ENCODE data around the gene MBTD1.
"Not testable (repeated sequence)": the region's sequence is repeated elsewhere in the genome, so short reads cannot be mapped to it uniquely, and the experiment has no call there.

MBTD1 gene

DNA sequence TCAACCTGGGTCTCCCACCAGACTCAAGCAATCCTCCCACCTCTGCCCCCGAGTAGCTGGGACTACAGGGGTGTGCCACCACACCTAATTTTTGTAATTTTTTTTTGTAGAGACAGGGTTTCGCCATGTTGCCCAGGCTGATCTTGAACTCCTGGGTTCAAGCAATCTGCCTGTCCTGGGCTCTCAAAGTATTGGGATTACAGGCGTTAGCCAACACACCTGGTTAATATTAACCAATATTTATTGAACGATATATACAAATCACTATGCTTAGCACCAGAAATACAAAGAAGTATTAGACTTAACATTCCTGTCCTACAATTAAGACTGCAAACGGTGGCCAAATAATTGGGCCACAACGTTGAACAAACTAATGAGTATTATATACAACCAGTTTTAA, 4.2 kb downstream of the MBTD1 start:
- no peak for DNase-seq (ENCODE audit: low read depth in 3 of 3)

DNA sequence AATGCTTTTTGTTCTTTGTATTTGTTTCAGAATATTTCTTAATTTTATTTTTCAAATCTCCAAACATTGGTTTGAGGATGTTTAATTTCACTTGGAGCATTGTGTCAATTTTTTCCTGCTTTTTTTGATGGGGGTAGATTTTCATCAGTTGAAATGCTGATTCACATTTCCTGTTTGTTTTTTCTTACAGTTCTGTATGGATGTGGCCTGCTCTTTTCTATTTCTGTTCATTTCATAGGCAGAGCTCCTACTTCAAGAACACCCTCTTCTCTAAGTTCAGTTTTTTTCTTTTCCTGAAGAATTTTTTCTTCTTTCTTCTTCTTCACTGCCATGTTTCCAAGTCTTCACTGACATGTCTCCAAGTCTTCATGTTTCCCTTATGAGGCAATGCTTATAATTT, 8.8 kb downstream of the MBTD1 start:
- DNase-seq (ENCODE audit: low read depth in 3 of 3): no peak

DNA sequence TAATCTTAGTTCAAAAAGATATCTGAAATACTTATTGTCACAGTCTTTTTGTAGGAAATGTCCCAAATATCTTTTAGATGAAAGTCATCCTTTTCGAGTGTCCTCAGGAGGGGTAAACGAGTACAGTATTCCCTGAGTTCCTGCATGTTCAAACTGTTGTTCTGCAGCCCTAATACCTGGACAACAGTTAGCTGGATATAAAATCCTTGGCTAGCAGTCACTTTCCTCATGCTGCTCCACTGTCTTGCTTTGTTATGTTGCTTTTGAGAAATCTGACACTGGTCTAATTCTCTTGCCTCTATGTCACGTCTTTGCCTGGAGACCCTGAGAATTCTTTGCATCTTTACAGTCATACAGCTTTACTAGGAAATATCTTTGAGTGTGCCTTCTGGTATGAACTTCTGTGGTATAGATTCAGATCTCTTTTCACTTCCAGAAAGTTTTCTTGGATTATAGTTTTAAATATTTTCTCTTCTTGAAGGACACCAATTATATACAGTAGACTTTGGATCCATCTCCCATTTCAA, 9.5 kb downstream of the MBTD1 start:
- no peak for DNase-seq (ENCODE audit: low read depth in 3 of 3)

DNA sequence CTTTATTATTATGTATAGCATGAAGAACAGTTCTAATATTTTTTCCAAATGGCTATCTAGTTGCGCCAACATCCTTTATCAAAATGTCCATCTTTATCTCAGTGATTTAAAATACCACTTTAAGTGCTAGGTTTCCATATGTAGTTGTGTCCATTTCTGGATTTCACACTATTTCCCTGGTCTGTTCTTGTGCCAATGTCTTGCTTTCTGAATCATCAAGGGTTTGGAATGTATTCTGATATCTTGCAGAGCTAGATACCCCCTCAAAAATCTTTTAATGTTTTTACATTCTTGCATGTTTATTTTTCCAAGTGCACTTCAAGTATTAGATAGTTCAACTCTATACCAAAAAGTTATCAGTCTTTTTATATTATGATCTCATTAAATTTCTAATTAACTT, 14.3 kb downstream of the MBTD1 start:
- no peak for DNase-seq (ENCODE audit: low read depth in 3 of 3)

DNA sequence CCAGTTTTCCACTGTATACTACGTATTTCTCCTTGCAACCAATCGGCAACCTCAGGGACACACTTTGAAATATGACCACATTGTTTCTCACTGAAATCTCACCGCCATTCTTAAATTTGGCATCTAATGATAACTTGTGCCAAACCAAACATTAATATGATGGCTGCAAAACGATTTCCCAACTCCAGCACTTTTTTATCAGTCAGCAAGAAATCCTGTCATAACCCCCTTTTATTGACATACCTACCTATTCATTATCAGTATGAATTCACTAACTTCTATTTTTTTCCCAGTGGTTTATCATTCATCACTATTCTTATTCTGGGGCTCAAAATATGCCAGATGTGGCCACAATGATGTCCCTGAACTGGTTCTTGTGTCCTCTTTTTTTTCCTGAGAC, 15.8 kb downstream of the MBTD1 start:
- DNase-seq (ENCODE audit: low read depth in 3 of 3): no peak

DNA sequence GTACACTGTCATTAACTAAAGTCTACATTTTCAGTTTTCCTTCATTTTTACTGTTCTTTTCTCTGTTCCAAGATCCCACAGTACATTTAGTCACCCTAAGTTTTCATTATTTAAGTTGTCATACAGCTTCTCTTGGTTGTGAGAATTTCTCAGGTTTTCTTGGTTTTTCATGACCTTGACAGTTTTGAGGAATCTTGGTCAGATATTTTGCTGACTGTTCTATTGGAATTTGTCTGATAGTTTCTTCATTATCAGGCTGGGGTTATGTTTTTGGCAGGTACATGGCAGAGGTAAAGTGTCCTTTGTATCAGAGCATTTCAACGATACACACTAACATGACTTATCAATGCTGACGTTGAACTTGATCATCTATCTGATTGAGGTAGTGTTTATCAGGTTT, 19.6 kb downstream of the MBTD1 start:
- no peak for DNase-seq (ENCODE audit: low read depth in 3 of 3)

DNA sequence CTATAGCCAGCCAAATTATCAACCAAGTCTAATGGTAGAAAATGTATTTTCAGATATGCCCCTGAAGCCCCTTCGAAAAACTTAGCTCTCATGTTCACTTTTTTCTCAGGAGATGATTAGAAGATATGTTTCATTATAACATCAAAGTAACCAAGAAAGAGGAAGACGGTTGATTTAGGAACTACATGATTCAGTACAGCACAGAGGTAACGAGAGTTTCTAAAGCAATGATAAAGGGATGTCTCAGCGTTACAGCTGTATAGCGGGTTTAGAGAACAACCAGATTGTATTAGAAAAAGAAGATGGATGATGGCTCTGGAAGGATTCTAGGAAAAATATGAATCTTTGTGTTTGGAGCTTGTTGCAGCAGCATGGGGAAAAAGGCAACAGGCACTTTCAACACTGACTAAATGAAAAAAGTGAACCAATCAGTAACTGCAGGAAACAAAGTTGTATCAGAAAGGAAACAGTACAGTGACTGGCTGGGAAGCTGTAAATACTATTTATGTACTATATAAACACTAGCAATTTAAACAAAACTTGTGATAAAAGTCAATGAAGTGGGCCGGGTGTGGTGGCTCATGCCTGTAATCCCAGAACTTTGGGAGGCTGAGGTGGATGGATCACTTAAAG, 21.5 kb downstream of the MBTD1 start:
- DNase-seq (ENCODE audit: low read depth in 3 of 3): no peak

DNA sequence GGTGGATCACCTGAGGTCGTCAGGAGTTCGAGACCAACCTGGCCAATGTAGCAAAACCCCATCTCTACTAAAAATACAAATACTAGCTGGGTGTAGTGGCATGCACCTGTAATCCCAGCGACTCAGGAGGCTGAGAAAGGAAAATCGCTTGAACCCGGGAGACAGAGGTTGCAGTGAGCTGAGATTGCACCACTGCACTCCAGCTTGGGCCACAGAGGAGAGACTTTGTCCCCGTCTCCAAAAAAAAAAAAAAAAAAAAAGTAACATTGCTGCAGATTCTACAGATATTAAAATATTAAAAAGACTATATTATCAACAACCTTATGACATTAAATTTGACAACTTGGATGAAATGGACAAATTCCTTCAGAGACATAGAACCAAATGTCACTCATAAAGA, 25.7 kb downstream of the MBTD1 start:
- DNase-seq (ENCODE audit: low read depth in 3 of 3): no peak

DNA sequence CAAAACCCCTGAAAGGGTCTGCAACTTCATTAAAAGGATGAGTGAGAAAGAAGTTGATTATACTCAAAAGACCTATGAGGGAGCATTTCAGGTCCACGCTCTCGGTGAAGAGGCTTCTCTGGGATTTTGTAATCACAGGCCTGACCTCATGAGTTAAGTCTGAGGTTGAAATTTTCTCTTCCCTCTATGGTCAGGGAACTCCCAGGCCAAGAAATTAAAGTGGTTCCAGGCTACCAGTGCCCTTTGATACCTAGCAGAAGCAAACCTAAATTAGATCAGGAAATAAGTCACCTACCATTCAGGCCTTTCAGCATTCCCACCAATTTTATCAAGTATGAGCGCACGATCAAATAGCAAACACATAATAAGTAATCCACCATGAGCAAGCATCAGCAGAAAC, 27.9 kb downstream of the MBTD1 start:
- DNase-seq (ENCODE audit: low read depth in 3 of 3): no peak

DNA sequence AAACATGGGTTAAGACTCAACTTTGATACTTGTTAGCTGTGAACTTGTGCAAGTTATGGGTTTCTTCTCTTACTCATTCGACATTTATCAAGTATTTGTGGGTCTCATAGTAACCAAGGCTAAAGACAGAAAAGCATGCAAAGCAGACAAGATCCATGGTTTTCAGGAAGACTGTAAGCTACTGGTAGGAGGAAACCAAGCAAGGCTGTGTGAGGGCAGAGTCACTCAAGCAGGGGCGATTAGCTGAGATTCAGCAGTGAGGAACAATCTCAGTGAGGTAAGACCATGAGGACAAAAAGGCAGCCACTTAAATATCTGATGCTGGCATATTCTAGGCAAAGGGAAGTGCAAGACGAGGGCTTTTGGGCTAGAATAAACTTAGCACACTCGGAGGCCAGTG, 29.5 kb downstream of the MBTD1 start:
- no peak for DNase-seq (ENCODE audit: low read depth in 3 of 3)

DNA sequence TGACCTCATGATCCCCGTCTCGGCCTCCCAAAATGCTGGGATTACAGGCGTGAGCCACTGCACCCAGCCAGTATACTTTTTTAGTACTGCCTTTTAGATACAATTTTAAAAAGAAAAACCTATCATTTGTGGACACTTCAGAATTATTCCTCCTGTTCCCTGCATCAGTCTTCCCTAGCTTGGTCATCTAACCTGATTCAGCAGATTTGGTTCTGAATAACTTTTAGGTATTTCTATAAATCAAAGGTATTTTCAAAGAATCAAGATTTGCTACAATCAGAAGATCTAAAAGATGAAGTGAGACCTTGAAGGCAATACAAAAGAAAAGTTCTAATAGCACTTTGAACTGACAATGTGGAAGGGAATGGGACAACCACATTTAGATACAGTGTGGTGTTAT, 30.0 kb downstream of the MBTD1 start:
- DNase-seq (ENCODE audit: low read depth in 3 of 3): no peak

DNA sequence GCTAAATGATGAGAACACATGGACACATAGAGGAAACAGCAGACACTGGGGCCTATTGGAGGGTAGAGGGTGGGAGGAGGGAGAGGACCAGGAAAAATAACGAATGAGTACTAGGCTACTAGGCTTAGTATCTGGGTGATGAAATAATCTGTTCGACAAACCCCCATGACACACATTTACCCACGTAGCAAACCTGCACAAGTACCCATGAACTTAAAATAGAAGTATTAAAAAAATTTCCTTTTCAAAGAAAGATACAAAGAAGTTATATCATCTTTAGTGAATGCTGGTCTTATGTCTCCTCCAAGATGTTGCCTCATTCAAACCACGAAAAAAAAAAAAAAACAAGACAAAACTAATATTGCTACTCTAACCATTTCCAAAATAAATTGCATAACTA, 31.7 kb downstream of the MBTD1 start:
- no peak for DNase-seq (ENCODE audit: low read depth in 3 of 3)

DNA sequence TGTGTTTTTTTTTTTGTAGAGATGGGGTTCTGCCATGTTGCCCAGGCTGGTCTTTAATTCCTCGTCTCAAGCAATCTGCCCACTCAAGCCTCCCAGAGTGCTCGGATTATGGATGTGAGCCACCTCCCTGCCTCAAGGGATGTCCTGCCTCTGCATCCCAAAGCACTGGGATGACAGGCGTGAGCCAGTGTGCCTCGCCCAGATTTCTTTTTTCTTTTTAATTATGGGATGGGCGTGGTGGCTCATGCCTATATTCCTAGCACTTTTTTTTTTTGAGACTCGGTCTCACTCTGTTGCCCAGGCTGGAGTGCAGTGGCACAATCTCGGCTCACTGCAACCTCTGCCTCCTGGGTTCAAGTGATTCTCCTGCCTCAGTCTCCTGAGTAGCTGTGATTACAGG, 34.3 kb downstream of the MBTD1 start:
- not testable (repeated sequence) for DNase-seq (ENCODE audit: low read depth in 3 of 3)

DNA sequence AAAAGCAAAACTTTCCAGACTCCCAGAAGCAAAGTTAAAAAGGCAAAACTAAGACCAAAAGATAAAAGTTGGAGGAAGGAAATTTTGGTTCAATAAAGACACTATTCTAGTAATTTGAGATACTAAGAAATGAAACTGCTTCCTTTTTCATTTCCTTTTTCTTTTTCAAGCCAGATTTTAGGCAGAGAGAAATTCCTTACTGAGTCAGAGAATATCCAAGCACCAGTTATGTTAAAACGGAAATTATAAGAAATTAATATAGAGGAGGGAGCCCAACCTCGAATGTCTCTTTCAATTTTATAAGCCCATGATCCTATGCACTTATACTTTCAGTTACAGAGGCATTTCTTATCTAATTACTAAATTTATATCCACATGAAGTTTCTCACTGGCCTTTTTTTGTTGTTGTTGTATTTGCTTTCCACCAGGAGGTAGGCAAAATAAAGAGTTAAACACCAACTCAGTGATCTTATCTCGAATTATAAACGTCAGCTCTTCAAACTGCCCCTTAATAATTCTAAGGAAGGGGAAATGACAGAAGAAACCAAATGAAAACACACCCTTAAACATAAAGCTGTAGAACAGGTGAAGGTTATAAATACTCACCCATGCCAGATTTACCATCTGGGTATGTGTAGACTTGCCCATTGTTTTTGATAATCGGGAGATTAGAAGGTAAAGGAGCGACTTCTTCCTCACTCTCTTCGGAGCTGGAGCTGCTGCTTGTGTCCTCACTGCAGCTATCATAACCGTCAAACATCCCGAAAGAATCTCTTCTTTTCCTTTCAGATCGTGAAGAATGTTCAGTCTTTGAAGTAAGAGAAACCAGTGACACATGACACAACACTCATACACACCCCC, 35.2 kb downstream of the MBTD1 start:
- no peak for DNase-seq (ENCODE audit: low read depth in 3 of 3)

DNA sequence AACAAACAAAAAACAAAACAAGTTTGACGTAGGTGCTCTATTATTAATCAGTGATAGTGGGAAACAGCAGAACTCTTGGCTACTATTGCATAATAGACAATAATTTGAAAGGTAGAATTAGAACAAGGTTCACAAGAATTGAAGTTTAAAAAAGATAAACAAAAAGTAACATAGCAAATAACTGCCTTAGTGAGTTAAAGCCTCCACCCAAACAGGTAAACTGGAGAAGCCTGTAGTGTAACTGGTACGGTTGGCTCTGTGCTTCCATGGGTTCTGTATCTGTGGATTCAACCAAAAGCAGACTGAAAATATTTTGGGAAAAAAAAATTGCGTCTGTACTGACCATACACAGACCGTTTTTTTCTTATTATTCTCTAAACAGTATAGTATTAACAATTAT, 38.5 kb downstream of the MBTD1 start:
- DNase-seq (ENCODE audit: low read depth in 3 of 3): no peak

DNA sequence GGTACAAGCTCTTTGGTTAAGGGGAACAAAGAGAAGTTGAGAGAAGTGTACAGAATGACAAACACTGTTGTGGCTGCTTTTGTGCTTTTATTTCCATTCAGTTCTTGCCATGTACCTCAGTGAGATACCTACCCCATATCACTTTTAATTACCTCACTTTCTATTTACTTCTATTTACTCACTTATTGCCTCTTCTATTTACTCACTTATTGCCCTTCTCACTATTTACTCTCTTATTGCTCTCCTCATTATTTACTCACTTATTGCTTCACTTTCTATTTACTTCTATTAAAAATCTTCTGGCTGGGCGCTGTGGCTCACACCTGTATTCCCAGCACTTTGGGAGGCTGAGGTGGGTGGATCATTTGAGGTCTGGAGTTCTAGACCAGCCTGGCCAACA, 41.9 kb downstream of the MBTD1 start:
- no peak for DNase-seq (ENCODE audit: low read depth in 3 of 3)

DNA sequence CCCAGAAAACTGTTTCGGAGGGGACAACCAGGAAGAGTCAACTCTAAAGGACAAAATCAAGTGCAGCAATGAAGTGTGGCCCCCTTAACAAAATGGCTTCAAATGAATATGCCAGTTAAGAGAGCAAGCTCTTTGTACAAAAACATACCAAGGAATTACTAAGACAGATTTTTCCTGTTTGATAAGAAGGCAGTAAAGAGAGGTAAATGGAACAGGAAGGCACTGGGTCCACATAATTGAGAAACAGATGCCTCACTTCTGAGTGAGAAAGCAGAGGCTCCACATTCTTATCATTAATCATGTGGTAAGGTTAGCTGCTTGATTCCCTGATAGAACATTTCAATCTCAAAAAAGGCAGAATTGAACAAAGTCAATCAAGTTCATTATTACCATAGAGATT, 44.9 kb downstream of the MBTD1 start:
- no peak for DNase-seq (ENCODE audit: low read depth in 3 of 3)

DNA sequence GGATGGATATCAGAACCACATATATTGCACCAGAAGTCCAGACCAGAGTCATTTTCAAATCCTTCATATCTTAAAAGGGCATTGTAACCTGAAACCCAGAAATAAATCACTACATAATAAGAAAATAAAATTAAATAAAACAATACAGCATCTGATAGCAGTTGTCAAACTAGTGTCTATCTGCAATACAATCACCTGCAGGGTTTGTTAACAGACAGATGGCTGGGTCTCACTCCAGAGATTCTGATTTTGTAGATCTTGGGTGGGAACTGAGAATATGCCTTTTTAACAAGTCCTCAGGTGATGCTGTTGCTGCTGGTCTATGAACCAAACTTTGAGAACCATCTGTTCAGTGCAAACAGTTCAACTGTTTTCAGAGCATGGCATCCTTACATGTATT, 56.0 kb downstream of the MBTD1 start:
- no peak for DNase-seq (ENCODE audit: low read depth in 3 of 3)

DNA sequence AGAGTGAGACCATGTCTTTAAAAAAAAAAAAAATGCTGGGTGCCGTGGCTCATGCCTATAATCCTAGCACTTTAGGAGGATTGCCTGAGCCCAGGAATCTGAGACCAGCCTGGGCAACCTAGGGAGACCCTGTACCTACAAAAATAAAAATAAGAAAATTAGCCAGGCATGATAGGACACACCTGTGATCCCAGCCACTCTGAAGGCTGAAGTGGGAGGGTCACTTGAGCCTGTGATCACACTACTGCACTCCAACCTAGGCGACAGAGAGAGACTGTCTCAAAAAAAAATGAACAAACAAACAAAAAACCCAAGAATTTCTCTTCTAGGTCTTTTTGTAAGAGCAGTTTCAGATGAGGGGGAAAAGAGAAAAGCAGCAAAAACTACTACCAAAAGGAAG, 59.0 kb downstream of the MBTD1 start:
- no peak for DNase-seq (ENCODE audit: low read depth in 3 of 3)

DNA sequence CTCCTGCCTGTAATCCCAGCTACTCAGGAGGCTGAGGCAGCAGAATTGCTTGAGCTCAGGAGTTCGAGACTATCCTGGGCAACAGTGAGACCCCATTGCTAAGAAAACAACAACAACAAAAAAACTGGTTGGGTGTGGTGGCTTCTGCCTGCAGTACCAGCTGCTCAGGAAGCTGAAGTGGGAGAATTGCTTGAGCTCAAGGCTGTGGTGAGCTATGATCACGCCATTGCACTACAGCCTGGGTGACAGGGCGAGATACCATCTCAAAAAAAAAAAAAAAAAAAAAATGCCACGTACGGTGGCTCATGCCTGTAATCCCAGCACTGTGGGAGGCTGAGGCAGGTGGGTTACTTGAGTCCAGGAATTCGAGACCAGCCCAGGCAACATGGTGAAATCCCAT, 59.6 kb downstream of the MBTD1 start:
- DNase-seq (ENCODE audit: low read depth in 3 of 3): no peak

DNA sequence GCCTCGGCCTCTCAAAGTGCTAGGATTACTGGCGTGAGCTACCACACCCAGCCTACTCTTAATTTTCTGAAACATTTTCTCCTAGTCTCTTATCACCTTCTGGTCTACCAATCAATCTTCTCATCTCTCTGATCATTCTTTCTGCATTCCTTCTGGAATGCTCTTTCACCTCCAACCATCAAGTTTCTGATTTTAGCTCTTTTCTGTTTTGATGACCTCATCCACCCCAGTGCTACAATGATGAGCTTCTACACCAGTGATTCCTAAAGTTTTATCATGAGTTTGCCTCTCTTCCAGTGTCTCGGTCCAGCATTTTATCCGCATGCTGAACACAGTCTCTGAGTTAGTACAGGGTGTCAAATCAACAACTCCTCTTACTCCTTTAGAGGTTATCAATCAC, 62.1 kb downstream of the MBTD1 start:
- no peak for DNase-seq (ENCODE audit: low read depth in 3 of 3)

DNA sequence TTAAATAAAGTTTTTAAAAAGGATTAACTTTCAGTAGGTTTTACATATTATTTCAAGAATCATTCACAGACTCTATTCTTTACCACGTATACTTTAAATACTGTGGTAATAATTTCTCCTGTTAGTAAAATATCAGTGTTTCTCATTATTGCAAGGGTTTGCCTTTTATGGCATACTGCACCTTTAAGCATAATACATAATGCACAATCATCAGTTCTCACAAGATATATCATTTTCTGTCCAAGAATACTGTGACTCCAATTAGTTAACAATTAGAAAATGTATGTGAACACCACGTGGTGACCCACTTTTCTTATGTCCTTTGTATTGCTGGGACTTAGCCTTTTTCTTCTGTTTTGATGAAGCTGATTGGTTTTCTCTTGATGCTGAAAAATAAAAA, 68.0 kb downstream of the MBTD1 start:
- DNase-seq (ENCODE audit: low read depth in 3 of 3): no peak

DNA sequence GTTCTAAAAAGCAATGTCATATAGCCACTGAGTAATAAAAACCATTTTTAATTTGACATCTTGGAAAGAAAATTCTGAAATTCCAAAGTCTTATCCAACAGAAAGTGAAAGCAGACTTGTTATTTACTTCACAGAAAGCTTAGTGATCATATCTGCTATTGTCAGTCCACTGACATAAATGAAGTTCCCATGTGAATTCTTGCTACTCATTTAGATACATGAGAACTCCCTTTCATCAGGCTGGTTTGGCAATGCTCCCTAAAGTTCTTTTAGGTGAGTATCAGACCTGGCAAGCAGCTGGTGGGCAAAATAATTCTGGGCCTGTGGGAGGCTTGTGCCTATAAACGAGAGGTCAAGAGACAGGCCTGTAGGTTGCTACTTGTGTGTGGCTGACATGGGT, 70.2 kb downstream of the MBTD1 start:
- DNase-seq (ENCODE audit: low read depth in 3 of 3): no peak

All from stimulated activated CD4-positive, alpha-beta T cell treated with anti-CD3 and anti-CD28 coated beads, TNF-alpha, amount 100 ng/mL, for 24 hours (primary cell).